Loucy (cell line): ENCODE data around the gene ZNF362.

Experiments
- H2AFZ ChIP-seq: fragments of 200-600 bp; sonication (generic); 2 replicates; pipeline ENCODE4 v1.6.0; 2016; ENCODE audit warnings: antibody characterized with exemption, mild to moderate bottlenecking, low read length, moderate library complexity
- H3F3A ChIP-seq: fragments of 200-600 bp; 2 replicates; pipeline ENCODE4 v1.6.0; 2016; ENCODE audit warnings: antibody characterized with exemption, low read depth, mild to moderate bottlenecking
- H3K27me3 ChIP-seq: fragments of 200-600 bp; sonication (generic); 2 replicates; pipeline ENCODE4 v1.6.1; 2014; ENCODE audit warnings: low read length, mild to moderate bottlenecking; ENCODE audit not compliant: insufficient read depth, poor library complexity, severe bottlenecking
- H3K36me3 ChIP-seq: fragments of 200-600 bp; sonication (generic); 2 replicates; pipeline ENCODE4 v1.6.1; 2016; ENCODE audit warnings: low read length; ENCODE audit not compliant: insufficient read depth
- H3K4me1 ChIP-seq: fragments of 200-600 bp; sonication (generic); 2 replicates; pipeline ENCODE4 v1.5.1; 2014; ENCODE audit warnings: low read length, mild to moderate bottlenecking; ENCODE audit not compliant: insufficient read depth, poor library complexity, severe bottlenecking
- H3K4me2 ChIP-seq: fragments of 200-600 bp; sonication (generic); 2 replicates; pipeline ENCODE4 v1.6.0; 2014; ENCODE audit warnings: antibody characterized with exemption, low read length, low read depth, mild to moderate bottlenecking; ENCODE audit not compliant: poor library complexity, severe bottlenecking
- H3K4me3 ChIP-seq: fragments of 200-600 bp; sonication (generic); 2 replicates; pipeline ENCODE4 v1.5.1; 2014; ENCODE audit warnings: low read length, mild to moderate bottlenecking, mixed read lengths; ENCODE audit not compliant: poor library complexity, severe bottlenecking
- H3K79me2 ChIP-seq: fragments of 200-600 bp; sonication (generic); 2 replicates; pipeline ENCODE4 v1.6.1; 2014; ENCODE audit warnings: low read length; ENCODE audit not compliant: insufficient read depth
- H3K9ac ChIP-seq: fragments of 200-600 bp; sonication (generic); 2 replicates; pipeline ENCODE4 v1.6.0; 2014; ENCODE audit warnings: mild to moderate bottlenecking, low read depth, low read length, moderate library complexity; ENCODE audit not compliant: poor library complexity, severe bottlenecking
- H3K9me2 ChIP-seq: fragments of 200-600 bp; sonication (generic); replicated peaks from 2 replicates; pipeline ENCODE4 v1.6.1; 2016; ENCODE audit warnings: low read depth, low read length, mixed read lengths
- H3K9me3 ChIP-seq: fragments of 200-600 bp; sonication (generic); 2 replicates; pipeline ENCODE4 v1.6.1; 2014; ENCODE audit warnings: mild to moderate bottlenecking, antibody characterized with exemption, low read length, low read depth; ENCODE audit not compliant: insufficient read depth
- H4K20me1 ChIP-seq: fragments of 200-600 bp; sonication (generic); 2 replicates; pipeline ENCODE4 v1.6.0; 2014; ENCODE audit warnings: antibody characterized with exemption, low read length, mild to moderate bottlenecking; ENCODE audit not compliant: insufficient read depth, poor library complexity, severe bottlenecking
- EZH2phosphoT487 ChIP-seq: fragments of 200-600 bp; IDR thresholded peaks from 2 replicates; pipeline ENCODE4 v1.6.1; 2018; ENCODE audit warnings: antibody characterized with exemption, mild to moderate bottlenecking, moderate library complexity, borderline replicate concordance
- TF ChIP-seq, protein P1 (sequence below): fragments of 200-600 bp; sonication (generic); conservative IDR thresholded peaks from 2 replicates; pipeline ENCODE4 v1.5.1; 2014; ENCODE audit warnings: mild to moderate bottlenecking, antibody characterized with exemption, low read length

ZNF362 gene

DNA sequence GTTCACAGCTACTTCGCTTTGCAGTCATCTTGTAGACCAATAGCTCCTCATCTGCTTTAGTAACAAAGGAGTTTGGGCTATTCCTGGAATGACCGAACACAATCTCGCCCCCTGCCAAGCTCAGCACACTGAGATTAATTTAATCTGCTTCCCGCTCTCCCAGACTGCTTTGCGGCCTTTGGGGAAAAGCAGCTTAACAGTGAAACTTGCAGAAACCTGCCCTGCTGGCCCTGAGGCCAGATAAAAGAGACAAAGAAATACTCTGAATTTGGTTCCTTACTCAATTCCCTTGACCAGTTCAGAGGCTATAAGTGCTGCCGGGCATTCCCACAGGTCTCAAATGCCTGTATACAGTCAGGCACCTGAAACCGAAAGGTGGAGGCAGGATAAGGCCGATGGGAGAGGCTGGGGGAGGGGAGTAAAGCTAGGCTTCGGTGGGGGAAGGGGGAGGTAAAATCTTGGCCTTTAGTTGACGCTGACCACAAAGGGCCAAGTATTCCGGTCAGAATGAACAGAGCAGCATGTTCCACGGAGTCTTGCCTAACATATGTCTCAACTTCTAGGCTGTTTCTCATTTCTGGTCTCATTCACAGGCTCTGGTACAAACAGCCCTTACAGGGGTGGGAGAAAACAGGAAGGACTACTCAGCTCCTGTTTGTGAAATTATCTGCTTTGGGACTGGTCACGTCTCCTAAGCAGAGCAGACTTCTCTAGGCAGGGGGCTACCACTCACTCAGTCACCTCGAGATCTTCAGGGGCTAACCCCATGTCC is 82.3 kb downstream of the ZNF362 start:
- H3K4me2 ChIP-seq = peak overlapping the region; percentile 3
- peaks cover 17% of the 10 kb centered on the region for H3K4me1 ChIP-seq
- no peak for TF ChIP-seq EZH2phosphoT487
- TF ChIP-seq, protein P1, sequence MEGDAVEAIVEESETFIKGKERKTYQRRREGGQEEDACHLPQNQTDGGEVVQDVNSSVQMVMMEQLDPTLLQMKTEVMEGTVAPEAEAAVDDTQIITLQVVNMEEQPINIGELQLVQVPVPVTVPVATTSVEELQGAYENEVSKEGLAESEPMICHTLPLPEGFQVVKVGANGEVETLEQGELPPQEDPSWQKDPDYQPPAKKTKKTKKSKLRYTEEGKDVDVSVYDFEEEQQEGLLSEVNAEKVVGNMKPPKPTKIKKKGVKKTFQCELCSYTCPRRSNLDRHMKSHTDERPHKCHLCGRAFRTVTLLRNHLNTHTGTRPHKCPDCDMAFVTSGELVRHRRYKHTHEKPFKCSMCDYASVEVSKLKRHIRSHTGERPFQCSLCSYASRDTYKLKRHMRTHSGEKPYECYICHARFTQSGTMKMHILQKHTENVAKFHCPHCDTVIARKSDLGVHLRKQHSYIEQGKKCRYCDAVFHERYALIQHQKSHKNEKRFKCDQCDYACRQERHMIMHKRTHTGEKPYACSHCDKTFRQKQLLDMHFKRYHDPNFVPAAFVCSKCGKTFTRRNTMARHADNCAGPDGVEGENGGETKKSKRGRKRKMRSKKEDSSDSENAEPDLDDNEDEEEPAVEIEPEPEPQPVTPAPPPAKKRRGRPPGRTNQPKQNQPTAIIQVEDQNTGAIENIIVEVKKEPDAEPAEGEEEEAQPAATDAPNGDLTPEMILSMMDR = no peak
- H3K9me2 ChIP-seq = no peaks in the 10 kb centered on the region
- H3K9ac ChIP-seq = peak overlapping the region; percentile 3
- no peak overlapping the region for H3K4me3 ChIP-seq
- no peaks in the 10 kb centered on the region for H3F3A ChIP-seq
- H3K27me3 ChIP-seq = no peaks in the 10 kb centered on the region
- H4K20me1 ChIP-seq = peaks cover 50% of the 10 kb centered on the region
- H3K79me2 ChIP-seq = peaks cover 98% of the 10 kb centered on the region
- no peak overlapping the region for H2AFZ ChIP-seq
- no peaks in the 10 kb centered on the region for H3K9me3 ChIP-seq
- H3K36me3 ChIP-seq = peaks cover 13% of the 10 kb centered on the region; the same call in 1 of the 2 replicates

DNA sequence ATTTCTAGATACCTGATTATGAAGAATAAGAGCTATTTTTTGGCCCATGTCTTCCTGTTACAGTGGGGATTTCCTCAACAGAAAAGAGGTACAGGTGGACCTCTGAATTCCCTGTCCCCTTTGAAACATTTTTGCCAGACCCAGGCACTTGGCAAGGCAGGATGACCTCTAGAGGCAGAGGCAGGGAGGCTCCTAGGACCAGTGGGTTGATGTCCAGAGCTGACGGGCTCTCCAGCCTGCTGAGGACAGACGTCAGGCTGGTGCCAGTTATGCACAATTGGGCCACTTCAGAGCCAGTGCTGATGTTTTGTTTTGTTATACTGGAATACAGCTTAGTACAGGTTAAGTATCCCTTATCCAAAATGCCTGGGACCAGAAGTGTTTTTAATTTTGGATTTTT is 83.1 kb downstream of the ZNF362 start:
- Histone ChIP-seq H3K4me3 (no peak overlapping the region), H3F3A (no peaks in the 10 kb centered on the region), H3K9me2 (no peaks in the 10 kb centered on the region), H3K4me1 (peaks cover 25% of the 10 kb centered on the region), H3K79me2 (peaks cover 98% of the 10 kb centered on the region), H3K4me2 (peak overlapping the region; percentile 3), H3K9ac (no peak overlapping the region), H3K36me3 (peaks cover 6% of the 10 kb centered on the region; the same call in 1 of the 2 replicates), H4K20me1 (peaks cover 58% of the 10 kb centered on the region), H2AFZ (no peak overlapping the region), H3K27me3 (no peaks in the 10 kb centered on the region), H3K9me3 (no peaks in the 10 kb centered on the region)
- TF ChIP-seq EZH2phosphoT487 = no peak
- TF ChIP-seq, protein P1 = no peak

DNA sequence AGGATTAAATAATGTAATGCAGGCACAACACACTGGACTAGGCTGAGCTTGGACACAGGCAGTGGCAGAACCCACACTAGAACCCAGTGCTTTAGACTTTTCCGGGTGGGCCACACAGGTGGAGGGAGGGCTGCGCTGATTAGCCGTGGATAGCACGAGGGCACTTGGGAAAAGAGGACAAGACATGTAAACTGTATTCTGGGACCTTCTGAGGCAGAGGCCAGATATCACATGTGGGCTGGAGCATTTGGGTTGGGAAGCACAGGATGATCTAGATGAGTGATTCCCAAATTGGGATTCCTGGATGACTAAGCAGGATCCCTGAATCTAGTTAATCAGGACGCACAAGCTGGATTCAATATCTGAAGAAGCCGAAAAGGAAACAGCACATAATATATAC is 84.9 kb downstream of the ZNF362 start:
- H3F3A ChIP-seq = no peaks in the 10 kb centered on the region
- no peaks in the 10 kb centered on the region for H3K9me2 ChIP-seq
- peaks cover 99% of the 10 kb centered on the region for H3K79me2 ChIP-seq
- no peaks in the 10 kb centered on the region for H3K36me3 ChIP-seq
- H3K27me3 ChIP-seq = no peaks in the 10 kb centered on the region
- H3K4me1 ChIP-seq = peaks cover 41% of the 10 kb centered on the region
- TF ChIP-seq, protein P1 = no peak
- TF ChIP-seq EZH2phosphoT487 = no peak
- H3K4me3 ChIP-seq = no peak overlapping the region
- peak overlapping the region; percentile 3 for H3K4me2 ChIP-seq
- peaks cover 69% of the 10 kb centered on the region for H4K20me1 ChIP-seq
- no peaks in the 10 kb centered on the region for H3K9me3 ChIP-seq
- no peak overlapping the region for H3K9ac ChIP-seq
- no peak overlapping the region for H2AFZ ChIP-seq
